ENCODE measurements around the gene ADAMTS18.
"Not testable (repeated sequence)": the region's sequence is repeated elsewhere in the genome, so short reads cannot be mapped to it uniquely, and the experiment has no call there.

ADAMTS18 gene, protein sequence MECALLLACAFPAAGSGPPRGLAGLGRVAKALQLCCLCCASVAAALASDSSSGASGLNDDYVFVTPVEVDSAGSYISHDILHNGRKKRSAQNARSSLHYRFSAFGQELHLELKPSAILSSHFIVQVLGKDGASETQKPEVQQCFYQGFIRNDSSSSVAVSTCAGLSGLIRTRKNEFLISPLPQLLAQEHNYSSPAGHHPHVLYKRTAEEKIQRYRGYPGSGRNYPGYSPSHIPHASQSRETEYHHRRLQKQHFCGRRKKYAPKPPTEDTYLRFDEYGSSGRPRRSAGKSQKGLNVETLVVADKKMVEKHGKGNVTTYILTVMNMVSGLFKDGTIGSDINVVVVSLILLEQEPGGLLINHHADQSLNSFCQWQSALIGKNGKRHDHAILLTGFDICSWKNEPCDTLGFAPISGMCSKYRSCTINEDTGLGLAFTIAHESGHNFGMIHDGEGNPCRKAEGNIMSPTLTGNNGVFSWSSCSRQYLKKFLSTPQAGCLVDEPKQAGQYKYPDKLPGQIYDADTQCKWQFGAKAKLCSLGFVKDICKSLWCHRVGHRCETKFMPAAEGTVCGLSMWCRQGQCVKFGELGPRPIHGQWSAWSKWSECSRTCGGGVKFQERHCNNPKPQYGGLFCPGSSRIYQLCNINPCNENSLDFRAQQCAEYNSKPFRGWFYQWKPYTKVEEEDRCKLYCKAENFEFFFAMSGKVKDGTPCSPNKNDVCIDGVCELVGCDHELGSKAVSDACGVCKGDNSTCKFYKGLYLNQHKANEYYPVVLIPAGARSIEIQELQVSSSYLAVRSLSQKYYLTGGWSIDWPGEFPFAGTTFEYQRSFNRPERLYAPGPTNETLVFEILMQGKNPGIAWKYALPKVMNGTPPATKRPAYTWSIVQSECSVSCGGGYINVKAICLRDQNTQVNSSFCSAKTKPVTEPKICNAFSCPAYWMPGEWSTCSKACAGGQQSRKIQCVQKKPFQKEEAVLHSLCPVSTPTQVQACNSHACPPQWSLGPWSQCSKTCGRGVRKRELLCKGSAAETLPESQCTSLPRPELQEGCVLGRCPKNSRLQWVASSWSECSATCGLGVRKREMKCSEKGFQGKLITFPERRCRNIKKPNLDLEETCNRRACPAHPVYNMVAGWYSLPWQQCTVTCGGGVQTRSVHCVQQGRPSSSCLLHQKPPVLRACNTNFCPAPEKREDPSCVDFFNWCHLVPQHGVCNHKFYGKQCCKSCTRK (N-terminal part only)

DNA sequence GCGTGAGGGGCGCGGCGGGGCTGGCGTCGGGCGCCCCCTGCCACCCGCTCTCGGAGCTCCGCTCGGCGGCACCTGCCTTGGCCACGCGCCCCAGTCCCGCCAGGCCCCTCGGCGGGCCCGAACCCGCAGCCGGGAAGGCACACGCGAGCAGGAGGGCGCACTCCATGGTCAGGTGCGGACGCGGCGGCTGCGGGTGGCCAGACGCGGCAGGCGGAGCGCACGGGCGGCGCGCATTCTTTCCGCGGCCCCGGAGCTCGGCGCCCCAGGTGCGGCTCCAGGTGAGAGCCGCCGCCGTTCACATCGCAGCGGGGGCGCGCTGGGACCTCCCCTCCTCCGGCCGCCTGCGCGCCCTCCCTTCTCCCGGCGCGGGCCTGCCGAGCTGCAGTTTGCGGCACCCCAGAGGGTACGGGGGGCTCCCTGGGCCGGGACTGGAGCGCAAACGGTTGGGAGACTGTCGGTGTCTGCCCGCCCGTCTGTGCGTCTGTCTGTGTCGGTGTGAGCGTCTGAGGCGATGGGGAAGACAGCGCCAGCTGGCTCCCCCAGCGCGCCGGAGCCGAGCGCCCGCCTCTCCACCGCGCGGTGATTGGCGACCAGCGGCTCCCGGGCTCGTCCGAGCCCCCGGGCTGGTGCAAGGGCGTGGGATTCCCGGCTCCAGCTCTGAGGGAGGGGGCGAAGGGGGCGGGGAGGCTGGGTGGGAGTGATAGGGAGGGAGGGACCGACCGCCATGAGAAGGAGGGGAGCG lies at the start of gene ADAMTS18:
Gene ADAMTS18, minus strand, starts transcription at position 505 of the 742 bp plus-strand sequence. Its CDS starts 339 bp downstream, at position 166.
- DNase-seq (ENCODE audit: low spot score): no peak

DNA sequence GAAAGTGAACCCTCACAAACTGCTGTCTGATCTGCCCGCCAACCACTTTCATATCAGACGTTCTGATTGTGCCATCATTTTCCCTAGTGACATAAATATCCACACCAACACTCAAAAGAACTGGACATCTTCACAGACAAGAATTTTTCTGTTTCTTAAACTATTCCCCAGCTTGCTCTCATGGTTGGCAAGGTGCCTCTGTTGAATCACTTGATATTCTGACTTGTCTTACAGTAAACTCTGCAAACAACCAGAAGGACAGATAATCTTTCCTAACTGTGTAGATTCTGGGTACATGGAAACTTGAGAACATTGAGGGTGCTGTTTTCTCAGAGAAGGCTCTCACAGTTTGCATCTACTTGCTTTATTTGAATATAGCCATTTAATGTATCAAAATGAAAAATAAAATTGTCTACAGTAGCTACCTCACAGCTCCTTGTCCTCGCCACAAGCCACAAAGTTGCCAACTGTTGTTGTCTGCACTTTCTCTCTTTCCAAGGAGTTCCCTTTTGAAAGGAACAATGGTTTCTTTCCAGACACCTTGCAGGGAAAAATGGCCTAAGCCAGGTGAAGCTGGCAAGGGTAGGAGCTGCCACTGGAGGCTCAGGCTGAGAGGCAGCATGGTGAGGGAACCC lies 46.0 kb upstream of the ADAMTS18 start:
- DNase-seq (ENCODE audit: low spot score): no peak

DNA sequence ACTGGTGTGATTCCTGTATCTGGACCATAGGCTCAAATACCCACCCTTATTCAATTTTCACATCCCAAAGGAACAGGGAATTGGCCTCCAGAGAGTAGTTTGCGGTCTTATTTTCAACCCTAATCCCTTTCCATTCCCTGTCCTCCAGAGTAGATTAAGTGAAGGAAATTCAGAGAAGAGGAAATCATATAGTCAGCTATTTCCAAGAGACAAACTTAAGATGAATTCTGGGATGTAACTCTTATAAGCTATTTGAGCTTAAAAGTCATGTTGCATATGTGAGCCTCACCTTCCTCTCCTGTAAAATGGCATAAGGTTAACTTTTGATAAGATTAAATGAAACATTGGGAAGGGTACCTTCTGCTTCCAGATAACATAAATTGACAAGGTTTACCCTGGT lies 37.4 kb upstream of the ADAMTS18 start:
- DNase-seq (ENCODE audit: low spot score): no peak

DNA sequence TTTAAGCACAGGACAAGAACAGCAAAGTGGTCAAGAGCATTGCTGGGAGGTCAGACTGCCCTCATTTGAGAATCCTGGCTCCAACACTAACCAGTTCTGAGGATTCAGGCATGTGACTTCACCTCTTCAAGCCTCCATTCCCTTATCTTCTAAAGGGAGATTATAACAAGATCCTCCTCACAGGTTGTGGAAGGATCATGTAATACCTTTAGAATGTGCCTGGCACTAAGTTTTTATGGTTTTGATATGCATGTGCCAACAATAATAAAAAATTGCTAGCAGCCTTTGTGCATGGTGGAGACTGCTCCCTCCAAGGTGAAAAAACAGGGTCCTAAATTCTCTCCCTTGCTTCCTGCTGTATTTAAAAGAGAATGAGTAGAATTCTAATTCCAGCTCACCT lies 36.0 kb upstream of the ADAMTS18 start:
- DNase-seq (ENCODE audit: low spot score): no peak

DNA sequence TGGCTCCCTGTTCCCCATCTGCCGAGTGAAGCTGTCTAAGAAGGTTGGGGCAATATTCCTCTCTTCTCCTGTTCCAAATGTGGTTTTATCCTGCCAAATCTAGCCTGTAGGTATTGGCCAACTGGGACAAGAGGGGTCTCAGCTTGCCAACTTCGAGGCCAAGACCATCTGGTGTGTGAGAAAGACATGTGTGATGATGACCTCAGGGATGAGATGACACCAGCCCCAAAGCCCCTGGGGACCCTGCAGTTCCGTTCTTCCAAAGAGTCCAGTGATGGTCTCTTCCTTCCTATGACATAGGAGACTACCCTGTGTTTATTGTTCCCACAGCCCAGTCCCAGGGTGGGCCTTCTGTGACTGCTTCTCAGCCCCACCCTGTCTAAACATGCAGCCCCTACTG lies 34.8 kb upstream of the ADAMTS18 start:
- no peak for DNase-seq (ENCODE audit: low spot score)

DNA sequence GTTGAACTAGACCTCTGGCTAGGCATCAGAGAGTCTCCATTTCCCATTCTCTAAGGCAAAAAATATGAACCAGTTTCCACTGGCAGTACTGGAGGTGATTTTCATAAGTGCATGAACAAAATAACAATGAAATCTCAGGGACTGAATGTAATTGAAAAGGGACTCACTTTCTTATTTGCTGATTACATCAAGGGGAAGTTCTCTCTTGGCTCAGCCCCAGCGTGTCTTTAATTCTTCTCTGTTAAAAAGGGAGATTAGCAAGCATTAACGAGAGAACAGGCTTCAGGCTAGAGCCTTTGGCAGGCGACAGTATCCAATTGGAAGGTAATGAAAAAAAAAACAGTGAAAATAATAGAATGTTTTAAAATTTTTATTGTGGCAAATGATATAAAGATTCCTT lies 34.0 kb upstream of the ADAMTS18 start:
- no peak for DNase-seq (ENCODE audit: low spot score)

DNA sequence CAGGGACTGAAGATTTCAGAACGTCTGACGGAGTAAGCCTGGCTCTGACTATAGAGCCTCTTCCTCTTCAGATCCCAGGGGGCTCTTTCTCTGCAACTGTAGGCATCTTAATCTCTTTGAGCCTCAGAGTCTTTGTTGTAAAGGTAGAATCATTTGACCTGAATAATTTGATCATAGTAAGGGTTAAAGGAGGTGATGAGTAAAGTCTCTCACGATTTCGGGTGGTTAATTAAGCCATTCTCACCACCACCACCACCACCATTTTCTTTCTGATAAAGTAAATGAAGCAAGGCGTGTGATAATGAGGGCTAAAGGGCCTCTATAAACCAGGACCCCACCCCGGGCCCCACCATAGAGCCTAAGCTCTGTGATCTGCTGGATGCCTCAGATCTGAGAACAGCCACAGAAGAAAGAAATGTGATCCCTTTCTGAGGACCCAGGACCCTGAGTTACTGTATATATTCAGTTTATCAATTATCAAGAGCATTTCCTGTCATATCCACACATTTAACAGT lies 33.0 kb upstream of the ADAMTS18 start:
- no peak for DNase-seq (ENCODE audit: low spot score)

DNA sequence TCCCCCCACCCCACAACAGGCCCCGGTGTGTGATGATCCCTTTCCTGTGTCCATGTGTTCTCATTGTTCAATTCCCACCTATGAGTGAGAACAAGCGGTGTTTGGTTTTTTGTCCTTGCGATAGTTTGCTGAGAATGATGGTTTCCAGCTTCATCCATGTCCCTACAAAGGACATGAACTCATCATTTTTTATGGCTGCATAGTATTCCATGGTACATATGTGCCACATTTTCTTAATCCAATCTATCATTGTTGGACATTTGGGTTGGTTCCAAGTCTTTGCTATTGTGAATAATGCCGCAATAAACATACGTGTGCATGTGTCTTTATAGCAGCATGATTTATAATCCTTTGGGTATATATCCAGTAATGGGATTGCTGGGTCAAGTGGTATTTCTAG lies 28.8 kb upstream of the ADAMTS18 start:
- not testable (repeated sequence) for DNase-seq (ENCODE audit: low spot score)

DNA sequence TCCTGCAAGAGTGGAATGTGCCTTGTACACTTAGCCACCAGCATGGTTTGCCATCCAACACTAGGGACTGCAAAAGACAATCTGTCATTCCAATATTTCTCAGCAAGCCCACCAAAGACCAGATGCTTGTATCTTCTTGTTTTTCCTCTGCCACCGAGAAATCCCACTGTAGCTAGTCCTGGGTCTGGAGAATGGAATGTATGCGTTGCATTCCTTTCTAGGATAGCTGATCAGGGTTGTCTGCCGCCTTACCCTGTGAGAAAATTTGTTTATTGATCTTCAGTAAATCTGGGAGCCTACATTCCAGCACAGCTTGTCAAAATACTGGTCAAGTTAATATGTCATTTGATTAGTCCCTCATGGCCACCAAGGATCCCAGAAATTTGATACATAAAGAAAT lies 28.1 kb upstream of the ADAMTS18 start:
- no peak for DNase-seq (ENCODE audit: low spot score)

DNA sequence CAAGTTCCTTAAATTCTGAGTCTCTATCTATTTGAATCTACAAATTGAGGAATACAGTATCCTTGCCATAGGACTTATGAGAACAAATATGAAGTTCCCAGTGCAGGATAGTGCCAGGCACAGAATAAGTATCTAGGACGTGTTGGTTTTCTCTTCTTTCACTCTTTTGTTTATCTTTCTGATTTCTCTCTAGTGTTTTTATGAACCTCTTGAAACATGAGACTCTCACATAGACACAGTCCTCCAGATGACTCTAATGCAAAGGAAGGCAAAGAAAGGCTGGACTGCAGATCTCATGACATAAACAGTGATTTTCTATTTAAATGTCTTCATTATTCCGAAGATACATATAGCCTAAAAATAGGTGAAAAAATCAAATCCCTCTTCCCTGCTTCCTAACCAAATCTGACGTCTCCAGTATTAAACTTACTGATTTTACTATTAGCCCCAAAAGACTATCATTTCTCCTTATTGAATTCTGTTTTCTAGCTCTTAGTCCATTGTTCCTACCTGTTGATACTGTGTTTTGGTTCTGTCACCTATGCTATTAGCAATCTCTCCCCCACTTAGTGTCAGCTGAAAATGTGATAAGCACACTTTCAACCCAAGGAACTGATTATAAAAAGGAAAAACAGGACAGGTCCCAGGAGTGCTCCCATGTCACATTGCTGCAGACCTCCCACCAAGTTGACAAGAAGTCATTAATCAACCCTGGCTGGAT lies 24.9 kb upstream of the ADAMTS18 start:
- DNase-seq (ENCODE audit: low spot score): no peak

DNA sequence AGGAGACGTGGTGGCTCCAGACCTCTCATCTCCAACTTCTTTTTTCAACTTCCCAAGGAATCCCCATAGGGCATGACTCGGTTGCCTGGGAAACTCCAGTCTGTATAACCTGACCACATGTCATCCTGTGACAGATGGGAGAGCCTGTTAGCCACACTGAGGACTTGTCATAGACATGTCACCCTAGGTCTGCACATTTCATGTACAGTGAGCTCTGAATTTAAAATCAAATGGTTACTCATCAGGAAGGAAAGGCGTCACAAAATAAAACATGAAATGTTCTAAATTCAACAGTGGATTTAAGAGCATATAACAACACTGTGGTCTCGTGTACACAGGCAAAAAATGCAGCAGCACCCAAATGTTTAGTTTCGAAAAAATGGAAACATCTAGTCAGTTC lies 22.2 kb upstream of the ADAMTS18 start:
- no peak for DNase-seq (ENCODE audit: low spot score)

DNA sequence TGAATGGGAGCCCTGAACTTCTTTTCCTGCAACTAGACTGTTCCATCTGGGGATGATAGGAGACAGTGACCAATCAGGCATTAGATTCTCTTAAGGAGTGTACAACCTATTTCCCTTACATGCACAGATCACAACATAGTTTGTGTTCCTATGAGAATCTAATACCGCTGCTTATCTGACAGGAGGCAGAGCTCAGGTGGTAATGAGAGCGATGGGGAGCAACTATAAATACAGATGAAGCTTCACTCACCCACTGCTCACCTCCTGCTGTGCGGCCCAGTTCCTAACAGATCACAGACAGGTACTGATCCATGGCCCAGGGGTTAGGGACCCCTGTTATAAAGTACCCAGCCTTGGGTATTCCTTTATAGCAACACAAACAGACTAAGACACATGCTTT lies 17.4 kb upstream of the ADAMTS18 start:
- no peak for DNase-seq (ENCODE audit: low spot score)

DNA sequence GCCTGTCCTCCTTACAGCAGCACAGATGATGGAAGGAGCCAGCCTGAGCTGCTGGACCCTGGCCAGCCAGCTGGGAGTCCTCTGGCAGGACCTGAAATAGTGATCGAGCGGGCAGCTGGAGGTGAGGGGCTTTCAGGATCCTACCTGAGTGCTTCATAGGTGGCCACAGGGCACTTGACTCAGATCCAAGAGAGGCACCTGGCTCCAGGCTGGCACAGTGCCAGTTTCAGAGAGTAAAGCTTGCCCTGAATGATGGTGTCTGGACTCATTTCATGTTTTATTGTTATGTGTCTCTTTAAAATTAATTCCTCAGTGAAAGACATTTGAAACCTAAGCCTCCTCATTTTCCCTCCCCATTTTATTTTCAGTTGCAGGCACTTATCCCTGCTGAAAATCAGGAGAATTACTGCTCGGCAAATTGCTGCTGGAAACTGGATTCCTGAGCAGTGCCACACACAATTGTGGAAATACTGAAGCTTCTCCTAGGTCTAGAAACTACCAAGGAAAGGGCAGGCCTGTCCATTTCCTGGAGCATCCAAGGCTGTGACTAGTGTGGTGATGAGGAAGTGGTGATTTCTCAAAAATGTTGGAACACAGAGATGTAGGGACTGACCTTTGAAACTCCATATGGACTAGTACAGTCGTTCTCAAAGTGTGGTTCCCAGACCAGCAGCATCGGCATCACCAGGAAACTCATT lies 16.1 kb upstream of the ADAMTS18 start:
- DNase-seq (ENCODE audit: low spot score): no peak

DNA sequence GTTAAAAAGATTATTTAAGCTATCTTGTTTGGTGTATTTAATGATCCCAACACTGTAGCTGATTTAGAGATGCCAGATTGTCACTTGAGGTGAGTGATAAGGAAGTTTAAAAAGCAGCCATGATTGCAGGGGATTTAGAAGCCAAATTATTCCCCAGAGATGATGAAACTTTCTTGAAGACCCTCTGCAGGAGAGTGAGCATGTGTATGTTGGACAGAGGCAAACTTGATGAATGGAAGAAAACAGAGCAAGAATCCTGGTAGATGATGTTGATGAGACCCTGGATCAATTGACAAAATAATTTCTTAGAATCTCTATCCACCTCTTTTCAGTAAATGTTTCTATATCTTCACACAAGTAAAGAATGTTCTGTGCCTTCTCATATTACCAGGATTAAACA lies 14.4 kb upstream of the ADAMTS18 start:
- DNase-seq (ENCODE audit: low spot score): no peak

DNA sequence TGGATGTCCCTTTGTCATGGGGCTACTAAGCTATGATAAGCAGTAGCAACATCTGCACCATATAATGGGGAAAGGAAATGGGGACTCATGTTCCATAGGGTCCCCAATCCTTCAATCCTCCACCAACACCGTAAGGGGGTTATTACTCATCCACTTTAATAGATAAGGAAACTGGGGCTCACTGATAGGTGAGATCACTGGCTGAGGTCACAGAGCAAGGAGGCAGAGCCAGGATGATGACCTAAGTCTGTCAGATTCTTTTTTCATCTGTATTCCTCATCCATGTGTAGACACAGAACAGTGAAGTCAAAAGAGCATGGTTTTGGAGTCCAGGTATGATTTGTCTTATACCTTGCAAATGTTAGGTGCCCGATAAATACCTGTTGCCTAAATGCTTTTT lies 10.5 kb upstream of the ADAMTS18 start:
- no peak for DNase-seq (ENCODE audit: low spot score)

DNA sequence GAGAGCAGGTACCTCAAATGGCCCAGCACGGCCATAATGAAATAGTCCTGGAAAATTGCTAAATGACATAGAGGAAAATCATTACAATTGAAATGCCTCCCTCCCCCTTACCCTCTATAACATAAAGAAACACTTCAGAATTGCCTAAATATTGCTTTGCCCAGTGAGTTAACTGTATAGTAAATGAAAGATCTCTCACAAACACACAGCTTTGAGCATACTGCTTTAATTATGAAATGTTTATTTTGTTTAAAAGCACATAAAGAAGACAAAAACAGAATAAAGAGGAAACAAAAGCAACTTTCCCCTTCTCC lies 9.3 kb upstream of the ADAMTS18 start:
- no peak for DNase-seq (ENCODE audit: low spot score)

DNA sequence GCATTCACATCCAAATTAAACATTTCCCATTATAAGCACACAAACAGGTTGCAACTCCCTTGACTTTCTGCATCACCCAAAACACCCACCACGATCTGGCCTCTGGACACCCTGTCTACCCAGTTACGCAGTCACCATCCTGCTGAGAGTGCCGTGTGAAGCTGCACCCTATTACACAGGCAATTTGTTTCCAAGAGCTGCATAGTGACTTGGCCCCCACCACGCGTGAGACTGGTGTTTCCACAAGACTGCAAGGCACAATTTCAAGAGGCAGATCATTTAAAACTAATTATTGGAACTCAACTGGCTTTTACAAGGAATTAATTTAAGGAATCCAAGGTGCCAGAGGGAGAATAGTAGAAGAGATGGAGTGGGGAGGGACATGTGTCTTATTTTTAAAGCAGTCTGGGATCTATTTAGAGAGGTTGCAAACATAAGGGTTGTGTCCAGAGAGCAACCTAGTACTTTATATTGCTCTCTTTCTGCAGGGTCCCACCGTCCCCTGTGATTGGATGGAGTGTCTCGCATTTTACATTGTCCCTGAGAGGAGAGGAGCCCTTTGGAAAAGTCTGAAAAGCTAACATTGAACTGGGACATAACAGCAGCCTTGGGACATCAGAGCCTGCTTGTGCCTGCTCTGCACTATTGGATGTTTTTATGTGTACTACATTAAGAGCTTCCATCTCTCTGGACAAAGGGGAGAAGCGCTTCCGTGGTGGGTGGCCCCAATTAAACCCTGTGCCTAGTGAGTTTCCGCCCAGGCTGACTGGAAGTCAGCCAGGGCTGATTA lies 8.7 kb upstream of the ADAMTS18 start:
- DNase-seq (ENCODE audit: low spot score): no peak

DNA sequence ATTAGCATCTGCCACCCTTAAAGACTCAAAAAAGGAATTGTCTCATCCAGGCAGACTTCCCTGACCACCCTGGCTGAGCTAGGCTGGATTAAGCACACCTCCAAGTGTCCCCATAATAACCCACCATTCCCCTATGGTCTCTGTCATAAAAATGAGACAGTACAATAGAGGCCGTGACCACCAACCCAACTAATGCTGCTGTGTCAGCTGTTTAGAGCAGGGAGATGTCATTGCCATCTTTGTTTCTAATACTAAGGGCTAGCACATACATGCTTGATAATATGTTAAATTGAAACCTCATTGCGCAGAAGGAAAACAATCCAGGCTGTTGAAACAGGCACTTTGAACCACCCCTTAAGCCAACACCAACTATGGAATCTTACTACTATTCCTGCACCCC lies 7.2 kb upstream of the ADAMTS18 start:
- DNase-seq (ENCODE audit: low spot score): no peak

DNA sequence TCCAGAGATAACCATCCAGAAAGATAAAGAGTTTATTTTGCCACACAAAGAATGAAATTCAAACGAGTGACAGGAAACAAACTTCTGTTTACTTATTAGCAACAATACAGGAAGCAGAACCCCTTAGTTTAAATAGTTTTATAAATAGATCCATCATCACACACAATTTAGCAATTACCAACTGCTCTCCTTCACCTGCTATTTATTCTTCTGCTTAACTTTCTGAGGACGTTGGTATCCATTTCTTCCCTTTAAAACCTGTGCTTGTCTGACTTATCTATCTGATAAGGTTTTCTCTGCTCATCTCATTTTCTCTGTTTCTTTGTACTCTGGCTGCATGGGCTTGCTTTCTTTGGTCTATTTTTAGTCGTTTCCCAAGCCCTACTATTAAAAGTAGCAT lies 4.3 kb upstream of the ADAMTS18 start:
- DNase-seq (ENCODE audit: low spot score): no peak
